CD4-positive, alpha-beta T cell treated with Interferon alpha-2 for 1 hour (primary cell): ENCODE results near the gene GGT6.

Source experiments
- DNase-seq, 2 donors: peaks; one replicate each; pipeline ENCODE4 v3.0.0-alpha.2; 2020 to 2022

Gene GGT6

DNA sequence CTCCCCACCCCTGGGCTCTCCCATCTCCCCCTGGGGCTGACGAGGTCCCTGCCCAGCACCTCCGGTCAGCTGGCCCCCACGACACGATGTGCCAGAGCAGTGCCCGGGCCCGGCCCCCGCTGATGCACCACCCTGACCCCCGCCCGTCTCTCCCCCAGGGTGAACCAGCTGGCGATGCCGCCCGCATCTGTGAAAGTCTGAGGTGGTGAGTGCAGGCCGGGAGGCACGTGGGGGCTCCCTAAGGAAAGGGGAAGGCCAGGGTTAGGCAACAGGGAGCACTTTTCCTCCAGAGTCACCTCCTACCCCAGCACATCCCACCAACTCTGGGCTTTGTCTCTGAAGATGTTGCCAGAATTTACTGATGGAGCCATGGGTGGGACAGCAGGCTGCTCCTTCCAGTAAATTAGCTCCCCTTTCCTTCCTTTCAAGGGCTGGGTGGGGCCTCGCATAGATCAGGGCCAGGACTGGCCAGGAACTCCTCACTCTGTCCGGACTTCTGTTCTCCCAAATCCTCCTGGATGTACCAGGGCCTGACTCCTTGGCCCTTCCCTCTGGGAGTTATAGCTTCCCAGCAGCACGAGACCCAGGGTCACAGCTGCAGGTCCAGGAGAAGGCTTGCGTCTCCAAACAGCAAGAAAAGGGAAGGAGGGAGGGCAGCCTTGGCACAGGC is 23.5 kb downstream of the GGT6 start:
- DNase-seq: no peak

DNA sequence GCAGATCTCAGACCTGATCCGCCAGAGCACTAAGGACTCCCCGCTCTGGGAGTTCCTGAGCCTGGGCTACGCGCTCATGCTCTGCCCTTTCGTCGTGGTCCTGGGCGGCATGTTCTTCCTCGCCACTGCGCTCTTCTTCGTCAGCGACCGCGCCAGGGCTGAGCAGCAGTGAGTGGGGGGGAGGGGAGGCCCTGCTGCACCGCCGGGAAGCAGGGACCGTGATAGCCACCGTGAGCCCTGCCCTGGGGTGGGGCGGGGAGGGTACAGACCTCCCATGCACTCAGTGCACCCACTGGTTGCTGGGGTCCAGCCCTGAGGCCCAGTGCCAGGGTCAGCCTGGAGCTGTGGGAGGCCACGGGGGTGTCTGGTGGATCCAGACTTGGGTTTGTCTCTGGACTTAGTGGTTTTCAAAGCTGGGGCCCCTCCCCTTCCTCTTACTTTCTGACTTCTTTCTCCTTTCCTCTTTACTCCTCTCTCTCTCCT is 24.1 kb downstream of the GGT6 start:
- no peak for DNase-seq

DNA sequence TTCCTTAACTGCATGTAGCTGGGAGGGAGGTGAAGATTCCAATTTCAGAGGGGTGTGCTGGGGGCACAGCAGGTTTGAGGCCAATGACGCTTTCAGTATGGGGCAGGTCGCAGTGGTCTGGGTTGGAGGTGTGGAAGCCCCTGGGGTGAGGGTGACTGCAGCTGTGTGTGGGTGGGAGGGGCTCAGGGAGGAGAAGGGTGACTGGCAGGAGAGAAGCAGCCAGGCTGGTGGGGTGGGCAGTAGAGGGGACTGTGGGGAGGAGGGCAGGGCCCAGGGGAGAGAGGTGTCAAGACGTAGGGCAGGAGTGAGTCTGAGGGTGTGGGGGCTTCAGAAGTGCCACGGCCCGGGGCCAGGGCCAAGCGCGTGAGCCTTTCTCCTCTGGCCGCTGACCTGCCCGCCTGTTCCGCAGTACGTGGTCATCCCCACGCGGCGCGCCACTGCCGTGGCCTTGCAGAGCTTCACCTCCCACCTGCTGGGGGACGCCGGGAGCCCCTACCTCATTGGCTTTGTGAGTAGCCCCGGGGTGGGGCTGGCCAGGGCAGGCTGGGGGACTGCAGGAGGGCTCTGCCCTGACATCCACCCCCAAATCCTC is 24.6 kb downstream of the GGT6 start:
- DNase-seq: no peak

DNA sequence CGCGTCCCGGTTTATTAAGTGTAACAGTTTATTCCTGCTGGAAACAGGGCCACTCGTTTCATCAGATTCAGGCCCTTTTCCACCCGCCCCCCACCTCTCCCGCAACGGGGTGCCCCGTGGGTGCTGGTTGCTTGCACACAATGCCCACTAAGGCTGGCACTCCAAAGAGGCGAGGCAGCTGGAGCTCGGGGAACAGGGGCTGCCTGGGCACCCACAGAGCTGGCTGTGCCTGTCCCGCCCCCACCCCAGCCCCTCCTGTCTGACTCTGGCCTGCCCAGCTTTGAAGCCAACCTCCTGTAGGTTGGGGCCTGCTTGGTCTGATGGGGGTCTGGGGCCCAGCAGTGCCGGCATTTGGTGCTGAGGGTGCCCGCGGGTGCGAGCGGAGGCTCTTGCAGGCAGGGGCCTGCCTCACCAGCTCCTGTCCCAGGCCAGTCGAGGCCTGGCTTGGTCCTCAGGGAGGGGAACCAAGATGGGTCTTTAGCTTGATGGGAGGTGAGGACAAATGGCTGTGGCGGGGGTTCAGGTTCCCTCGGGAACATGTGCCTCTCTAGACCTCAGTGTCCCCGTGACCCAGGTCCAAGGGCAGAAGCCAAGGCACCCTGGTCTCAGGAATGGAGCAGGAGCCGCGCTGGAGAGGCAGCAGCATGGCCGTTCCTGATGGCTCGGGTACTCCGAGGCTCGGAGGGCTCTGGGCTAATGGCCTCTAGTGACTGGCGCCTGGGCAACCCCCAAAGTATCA is 25.3 kb downstream of the GGT6 start:
- DNase-seq: no peak

DNA sequence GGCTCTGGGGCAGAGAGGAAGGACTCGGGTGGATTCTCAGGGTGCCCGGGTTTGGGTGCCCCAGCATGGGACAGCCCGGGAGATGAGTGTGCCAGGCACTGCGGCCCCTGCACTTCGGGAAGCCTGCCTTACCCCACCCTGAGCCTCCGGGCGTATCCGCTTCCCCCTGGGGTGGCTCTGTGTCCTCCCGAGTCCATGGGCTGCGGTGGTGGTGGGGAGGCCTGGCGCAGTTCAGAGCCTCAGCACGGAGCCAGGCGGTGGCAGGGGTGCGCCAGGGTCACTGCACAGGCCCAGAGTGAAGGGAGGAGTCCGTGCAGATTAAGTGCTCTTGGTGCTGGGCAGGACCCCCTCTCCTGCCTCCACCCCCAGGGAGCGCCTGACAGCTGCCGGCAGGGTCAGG is 25.9 kb downstream of the GGT6 start:
- DNase-seq: no peak

DNA sequence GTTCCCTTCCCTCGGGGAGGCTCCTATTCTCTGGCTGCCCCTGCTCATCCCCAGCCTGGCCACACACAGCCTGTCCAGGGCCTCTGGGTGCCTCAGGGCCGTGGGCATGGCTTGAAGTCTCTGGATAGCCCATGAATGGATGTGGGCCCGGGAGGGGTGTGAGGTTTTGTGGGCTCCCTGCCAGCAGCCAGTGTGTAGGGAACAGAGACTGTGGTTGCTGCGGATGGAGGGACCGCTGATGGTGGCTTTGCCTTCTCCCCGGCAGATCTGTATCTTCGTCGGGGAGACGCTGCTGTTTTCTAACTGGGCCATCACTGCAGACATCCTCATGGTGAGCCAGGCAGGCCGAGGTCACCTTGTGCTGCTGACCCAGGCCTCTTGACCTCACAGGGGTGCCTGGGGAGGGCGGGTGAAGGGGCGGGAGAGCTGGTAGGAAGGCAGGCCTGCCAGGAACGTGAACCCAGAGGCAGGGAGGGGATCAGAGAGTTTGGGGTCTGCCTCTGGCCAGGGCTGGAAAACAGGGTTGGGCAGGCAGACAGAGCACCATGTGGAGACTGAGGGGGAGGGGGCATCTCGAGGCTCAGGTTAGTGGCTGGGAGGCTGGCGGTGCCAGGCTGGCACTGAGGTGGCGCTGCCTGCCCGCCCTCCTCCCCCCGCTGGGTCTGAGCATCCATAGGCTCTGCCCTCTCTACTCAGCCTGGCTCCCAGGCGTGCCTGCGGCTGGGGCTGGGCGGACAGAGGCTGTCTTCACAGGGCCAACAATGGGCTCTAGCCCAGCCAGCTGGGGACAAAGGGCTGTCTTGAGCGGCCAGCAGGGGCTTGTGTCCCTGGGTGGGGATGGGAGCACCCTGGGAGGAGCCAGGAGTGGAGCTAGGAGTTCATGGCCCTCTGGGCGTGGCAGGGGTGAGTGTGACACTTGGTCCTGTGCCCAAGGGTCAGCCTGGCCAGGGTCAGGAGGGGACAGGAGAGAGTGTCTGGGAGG is 26.6 kb downstream of the GGT6 start:
- no peak for DNase-seq

DNA sequence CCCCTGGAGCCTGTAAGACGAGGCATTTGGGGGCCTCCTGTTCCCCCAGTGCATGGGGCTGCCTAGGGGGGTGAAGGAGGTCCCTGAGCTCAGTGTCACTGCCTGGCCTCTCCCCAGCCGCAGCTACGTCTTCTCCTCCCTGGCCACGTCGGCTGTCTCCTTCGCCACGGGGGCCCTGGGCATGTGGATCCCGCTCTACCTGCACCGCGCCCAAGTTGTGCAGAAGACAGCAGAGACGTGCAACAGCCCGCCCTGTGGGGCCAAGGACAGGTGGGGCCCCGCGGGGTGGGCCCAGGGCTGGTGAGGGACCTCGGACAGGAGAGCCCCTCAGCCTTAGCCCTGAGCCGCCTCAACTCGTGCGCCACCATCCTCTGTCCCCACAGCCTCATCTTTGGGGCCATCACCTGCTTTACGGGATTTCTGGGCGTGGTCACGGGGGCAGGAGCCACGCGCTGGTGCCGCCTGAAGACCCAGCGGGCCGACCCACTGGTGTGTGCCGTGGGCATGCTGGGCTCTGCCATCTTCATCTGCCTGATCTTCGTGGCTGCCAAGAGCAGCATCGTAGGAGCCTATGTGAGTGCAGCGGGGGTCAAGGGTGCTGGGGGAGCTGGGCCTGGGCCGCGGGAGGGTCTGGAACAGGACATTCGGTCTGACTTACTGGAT is 27.4 kb downstream of the GGT6 start:
- DNase-seq: no peak

DNA sequence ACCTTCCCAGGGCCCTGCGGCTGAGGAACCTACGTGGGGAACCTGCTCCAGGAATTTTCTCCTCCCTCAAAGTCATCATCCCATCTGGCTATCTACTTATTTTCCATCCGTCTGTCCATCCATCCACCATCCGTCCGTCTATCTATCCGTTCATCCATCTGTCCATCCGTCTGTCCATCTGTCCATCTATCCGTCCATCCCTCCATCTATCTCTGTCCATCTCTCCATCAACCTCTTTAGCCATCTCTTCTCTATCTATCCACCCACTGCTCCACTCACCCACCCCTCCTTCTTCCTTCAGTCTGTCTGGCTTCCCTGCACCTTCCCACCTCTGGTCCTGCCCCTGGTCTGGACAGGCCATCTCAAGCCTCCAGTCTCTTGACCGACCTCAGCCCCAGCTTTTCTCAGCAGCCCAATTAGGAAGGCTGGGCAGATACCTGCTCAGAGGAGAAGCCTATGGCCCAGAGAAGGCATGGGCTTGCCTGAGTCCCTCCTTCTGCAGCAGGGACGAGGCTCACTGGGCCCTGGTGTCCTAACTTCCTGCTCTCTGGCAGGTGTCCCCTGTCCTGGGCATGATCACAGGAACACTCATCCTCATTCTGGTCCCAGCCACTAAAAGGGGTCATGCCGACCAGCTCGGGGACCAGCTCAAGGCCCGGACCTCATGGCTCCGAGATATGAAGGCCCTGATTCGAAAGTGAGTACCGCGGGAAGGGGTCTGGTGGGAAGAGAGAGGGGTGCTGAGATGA is 28.2 kb downstream of the GGT6 start:
- no peak for DNase-seq

DNA sequence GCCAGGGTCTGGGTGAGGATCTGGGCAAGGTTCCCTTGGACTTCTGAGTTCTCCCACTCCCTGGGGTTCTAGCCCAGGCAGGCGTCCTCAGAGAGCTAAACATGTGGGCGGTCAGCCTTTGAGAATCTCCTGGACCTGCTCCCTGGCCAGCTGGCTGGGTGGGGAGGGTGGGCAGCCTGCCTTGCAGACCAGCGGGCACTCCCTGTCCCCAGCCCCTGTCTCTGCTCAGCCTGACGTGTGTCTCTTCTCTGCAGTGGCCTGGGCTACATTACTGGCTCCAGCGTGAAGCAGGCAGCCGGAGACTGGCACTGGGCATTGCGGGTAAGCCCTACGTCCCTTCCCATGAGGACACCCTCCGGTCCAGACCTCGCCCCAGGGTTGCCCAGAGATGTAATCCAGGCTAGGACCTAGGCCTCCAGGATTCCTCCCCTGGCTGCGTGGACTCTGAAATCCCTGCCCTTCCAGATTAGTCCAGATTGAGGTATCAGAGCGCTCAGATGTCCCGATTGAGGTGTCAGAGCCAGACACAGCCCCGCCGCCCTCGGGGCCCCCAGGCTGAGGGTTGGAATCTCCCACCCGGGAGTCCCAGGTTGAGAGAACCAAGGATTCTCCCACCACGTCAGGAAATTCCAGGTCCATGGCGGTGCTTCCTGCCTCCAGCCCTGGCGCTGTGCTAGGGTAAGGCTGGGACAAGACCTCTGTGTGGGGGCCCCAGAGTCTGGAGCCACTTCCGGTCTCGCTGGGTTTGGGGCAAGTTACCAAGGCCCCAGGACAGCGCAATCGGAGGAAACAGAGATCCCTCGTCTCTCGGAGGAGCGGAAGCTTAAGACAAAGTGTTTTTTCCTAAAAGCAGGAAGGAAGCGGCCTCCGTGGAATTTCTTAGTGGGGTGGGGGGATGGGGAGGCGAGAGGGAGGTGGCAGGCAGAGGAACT is 29.3 kb downstream of the GGT6 start:
- DNase-seq: no peak

DNA sequence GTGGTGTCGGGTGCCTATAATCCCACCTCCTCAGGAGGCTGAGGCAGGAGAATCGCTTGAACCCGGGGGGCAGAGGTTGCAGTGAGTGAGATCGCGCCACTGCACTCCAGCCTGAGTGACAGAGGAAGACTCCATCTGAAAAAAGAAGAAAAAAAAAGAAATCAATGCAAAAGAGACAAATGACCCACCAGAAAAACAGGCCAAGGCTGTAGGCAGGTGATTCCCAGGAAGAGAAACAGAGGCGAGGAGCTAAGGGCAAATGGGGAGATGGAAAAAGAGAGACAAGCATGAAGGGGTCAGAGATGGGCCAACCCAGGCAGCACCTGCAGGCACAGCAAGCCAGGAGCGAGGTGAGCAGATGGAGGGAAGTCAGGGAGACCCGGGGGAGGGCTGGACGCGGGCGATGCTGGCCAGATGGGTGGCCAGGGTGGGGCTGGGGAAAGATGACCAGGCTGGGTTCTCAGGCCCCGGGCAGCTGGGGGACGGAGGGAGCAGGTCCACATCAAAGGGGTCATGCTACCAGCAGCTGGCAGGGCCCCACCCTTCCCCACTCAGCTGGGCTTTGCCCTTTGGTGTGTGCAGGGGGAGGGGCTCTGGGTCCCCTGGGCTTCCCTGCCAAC is 30.7 kb downstream of the GGT6 start:
- no peak for DNase-seq

DNA sequence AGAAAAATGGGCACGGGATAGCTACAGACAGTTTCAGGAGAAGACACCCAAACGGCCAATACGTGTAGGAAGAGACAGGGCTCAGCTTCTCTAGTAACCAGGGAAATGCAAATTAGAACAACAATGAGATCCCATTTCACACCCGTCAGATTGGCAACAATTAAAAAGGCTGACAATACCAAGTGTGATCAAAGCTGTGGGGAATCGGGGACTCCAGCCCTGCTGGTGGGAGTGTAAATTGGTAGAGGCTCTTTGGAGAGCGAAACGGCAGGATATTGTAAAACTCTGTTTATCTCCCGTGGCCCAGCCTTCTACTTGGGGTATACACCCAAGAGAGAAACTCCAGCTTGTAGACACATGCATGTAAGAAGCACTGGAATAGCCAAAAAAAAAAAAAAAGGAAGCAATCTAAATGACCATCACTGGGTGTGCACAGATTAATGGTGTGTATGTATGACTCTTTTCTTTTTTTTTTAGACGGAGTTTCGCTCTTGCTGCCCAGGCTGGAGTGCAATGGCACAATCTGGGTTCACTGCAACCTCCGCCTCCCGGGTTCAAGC is 32.7 kb downstream of the GGT6 start:
- no peak for DNase-seq

DNA sequence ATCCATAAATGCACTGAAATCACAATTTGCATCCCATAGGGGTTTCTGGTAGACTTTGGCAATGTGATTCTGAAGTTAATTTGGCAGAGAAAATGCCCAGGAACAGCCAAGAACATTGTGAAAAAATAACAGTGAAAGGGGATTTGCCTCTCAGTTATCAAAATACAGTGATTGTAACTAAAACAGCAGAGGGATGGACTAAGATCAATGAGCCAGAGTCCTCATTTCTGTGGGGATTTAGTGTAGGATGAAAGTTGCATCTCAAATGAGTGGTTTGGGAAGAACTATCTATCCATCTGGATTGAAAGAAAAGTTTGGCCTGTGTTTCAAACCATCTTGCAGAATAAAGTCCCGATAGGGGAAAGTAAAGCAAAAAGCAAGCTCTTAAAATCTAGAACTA is 33.2 kb downstream of the GGT6 start:
- DNase-seq: no peak

DNA sequence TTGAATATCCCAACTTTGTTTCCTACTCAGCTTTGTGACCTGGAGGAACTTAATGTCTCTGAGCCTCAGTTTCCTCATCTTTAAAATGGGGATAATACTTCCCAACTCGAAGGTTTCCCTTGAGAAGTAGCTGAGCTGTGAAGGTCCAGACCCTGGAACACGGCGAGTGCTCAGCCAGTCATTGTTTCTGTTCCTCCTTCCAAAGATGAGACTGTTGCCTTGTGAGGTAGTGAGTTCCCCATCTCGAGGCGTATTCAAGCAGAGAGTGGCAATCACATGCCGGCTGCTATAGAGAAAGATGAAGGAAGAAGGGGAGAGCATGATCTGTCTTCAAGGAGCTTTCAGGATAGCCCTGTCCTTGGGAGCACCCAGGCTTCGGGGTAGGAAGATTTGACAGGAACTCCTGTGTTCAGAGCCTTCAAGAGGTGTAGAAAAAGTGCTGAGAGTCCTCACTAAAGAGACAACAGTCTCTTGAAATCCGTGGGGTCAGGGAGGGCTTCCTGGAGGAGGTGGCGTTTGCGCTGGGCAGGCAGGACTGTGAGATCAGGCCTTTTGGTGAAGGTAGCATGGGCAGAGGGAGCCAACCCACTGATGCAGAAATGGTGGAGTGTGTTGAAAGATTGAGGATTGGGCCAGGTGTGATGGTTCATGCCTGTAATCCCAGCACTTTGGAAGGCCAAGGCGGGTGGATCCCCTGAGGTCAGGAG is 34.5 kb downstream of the GGT6 start:
- DNase-seq: no peak

DNA sequence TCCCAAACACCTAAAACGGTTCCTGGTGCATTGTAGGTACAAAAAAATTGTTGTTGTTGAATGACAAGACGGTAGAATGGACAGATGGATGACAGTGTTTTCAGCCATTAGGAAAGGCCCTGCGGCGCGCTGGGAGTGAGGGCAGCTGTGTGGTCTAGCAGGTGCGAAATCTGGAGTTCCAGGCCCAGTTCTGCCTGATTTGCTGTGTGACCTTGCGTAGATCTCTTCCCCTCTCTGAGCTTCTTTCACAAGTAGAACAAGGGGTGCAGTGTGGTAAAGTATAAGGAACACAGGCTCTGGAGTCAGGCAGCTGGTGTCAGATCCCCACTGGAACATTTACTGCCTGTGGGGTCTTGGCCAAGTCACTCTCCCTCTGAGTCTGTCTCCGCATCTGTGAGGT is 36.4 kb downstream of the GGT6 start:
- no peak for DNase-seq

DNA sequence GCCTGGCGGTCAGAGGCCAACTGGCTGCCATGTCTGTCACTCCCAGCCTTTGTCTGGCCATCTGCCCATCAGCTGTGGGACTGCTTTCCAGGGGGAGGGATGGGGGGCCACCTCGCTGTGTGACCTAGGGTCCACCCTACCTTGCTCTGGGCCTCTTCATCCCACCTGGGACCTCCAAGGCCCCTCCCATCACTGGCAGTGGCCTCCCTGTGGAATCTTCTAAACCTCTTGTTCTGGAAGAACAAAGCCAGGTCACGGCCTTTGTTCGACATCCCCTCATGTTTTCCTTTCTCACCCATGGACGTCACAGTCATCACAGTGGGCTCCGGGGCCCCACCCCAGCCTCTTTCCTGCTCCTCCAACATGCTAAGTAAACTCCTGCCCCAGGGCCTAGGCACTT is 37.7 kb downstream of the GGT6 start:
- no peak for DNase-seq

DNA sequence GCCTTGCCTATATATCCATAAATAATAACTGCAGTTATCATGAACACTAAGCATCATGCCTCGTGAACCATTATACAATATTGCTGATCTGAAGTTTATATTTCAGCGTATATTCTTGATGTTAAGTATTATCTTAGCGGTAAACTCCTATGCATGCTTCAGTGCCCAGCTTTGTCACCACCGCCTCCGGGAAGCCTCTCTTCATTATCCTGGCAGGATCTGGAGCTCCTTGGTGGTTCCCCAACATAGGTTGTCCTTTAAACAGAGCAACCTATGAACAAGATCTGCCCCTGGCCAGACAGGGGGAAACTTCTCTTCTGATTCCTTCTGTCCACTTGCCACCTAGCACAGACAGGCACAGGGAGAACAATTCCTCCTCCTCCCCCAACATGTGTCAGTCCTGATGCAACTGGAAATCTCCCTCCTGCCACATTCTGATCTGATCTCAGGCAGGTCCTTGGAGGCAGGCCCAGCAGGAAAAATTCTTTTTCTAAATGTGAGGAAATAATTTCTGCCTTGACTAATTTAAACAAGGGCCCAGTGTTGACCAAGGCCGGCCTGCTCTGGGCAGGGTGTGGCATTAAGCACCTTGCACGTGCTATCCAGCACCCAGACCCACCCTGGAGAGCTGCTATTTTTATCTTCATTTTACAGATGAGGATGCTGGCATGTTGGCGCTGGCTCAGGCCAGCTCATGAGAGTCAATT is 39.3 kb downstream of the GGT6 start:
- DNase-seq: no peak

DNA sequence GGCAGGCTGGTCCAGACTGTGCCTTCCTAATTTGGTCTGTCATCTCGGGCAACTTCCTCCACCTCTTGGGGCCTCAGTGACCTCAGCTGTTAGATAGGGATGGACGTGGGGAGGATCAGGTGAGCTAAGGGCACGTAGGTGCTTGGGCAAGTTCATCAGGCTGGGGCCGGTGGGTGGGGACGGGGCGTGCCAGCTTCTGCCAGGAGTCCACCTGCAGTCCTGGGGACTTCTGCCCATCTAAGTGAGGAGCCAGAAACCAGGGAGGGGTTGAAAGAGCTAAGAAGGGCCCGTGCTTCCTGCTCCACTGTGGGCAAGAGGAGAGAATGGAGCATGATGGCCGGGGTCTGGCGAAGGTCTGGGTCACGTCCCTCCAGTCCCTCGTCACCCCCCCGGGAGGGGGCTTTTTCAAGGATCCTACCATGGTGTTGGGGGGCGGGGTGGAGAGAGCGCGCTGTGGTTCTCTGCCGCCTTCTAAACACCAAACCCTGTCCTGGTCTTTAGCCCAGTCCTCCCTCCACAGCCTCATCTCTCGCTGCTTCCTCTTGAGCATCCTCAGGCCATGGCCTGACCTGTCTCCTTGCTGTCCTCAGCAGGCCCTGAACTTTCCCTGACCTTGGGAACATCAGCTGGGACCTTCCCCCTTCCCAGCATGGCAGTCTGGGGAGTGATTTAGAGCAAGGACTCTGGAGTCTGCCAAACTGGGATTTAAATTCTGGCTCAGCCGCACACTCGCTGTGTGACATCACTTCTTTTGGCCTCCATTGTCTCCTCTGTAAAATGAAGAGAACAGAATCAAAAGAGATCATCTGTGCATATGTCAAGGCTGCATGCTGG is 40.1 kb downstream of the GGT6 start:
- no peak for DNase-seq
